ENCODE measurements around the gene GTF2H4.
A peak's percentile ranks its signal among the peaks of the same experiment; 100 is the strongest.
"Not testable (repeated sequence)": the region's sequence is repeated elsewhere in the genome, so short reads cannot be mapped to it uniquely, and the experiment has no call there.

GTF2H4 gene

DNA sequence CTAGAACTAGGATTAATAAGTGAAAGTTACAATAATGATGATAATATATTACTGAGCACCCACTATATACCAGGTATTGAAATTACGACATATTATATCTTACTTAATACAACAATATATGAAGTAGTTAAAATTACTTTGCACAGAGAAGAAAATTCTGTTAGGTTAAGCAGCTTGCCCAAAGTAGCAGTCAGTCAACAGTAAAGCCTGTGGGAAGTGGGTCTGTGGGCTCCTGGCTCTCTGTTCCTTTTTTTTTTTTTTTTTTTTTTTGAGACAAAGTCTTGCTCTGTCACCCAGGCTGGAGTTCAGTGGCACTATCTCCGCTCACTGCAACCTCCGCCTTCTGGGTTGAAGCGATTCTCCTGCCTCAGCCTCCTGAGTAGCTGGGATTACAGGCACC is 4.8 kb upstream of the GTF2H4 start:
- DNase-seq (ENCODE audit: low read depth, low spot score): no peak
- in situ Hi-C loops (cut with HindIII; ENCODE audit: low sequenced_read_pairs): no loop called here
- TF ChIP-seq, protein P1, sequence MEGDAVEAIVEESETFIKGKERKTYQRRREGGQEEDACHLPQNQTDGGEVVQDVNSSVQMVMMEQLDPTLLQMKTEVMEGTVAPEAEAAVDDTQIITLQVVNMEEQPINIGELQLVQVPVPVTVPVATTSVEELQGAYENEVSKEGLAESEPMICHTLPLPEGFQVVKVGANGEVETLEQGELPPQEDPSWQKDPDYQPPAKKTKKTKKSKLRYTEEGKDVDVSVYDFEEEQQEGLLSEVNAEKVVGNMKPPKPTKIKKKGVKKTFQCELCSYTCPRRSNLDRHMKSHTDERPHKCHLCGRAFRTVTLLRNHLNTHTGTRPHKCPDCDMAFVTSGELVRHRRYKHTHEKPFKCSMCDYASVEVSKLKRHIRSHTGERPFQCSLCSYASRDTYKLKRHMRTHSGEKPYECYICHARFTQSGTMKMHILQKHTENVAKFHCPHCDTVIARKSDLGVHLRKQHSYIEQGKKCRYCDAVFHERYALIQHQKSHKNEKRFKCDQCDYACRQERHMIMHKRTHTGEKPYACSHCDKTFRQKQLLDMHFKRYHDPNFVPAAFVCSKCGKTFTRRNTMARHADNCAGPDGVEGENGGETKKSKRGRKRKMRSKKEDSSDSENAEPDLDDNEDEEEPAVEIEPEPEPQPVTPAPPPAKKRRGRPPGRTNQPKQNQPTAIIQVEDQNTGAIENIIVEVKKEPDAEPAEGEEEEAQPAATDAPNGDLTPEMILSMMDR (IDR thresholded peaks at IDR 0.05; ENCODE audit: low read depth, low read length): no peak

DNA sequence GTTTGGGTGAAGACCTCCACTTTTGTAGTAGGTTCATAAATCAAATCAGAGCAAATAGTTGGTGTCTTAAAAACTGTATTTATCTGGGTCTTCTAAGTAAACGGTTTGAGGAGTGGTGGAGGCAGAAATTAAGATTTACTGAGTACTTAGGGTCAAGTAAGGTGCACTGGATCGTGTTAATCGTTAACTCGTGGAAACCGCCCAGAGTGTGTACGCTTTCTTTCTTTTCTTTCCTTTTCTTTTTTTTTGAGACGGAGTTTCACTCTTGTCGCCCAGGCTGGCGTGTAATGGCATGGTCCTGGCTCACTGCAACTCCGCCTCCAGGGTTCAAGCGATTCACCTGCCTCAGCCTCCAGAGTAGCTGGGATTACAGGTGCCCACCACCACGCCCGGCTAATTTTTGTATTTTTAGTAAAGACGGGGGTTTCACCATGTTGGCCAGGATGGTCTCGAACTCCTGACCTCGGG is 683 bp upstream of the GTF2H4 start:
- DNase-seq (ENCODE audit: low read depth, low spot score); in situ Hi-C loops (cut with HindIII; ENCODE audit: low sequenced_read_pairs): not testable (repeated sequence)
- peak overlapping the region; percentile 69 for H3K4me3 ChIP-seq (ENCODE audit: low read depth, low read length)

More for the DNA sequence above, 4.8 kb upstream of the GTF2H4 start:
- H3K4me3 ChIP-seq (ENCODE audit: low read depth, low read length): no peak overlapping the region

DNA sequence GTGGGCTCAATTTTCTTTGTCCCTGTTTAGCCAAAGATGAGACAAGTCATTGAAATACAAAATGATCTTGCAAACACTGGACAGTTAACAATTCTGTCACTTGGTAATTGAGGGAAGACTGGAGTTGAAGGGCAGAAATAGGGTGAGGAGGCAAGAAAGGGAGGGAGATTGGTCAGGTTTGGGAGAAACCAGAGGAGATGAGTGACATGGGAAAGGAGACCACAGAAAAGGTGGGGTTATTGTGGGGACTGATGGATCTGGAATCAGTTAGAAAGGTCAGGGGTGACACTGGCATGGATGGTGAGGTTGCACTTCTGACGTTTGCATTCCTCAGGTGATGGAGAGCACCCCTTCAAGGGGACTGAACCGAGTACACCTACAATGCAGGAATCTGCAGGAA is 693 bp downstream of the GTF2H4 start:
- DNase-seq (ENCODE audit: low read depth, low spot score): no peak
- TF ChIP-seq, protein P1 (IDR thresholded peaks at IDR 0.05; ENCODE audit: low read depth, low read length): no peak
- peak overlapping the region; percentile 69 for H3K4me3 ChIP-seq (ENCODE audit: low read depth, low read length)
- in situ Hi-C loops (cut with HindIII; ENCODE audit: low sequenced_read_pairs): no loop called here

DNA sequence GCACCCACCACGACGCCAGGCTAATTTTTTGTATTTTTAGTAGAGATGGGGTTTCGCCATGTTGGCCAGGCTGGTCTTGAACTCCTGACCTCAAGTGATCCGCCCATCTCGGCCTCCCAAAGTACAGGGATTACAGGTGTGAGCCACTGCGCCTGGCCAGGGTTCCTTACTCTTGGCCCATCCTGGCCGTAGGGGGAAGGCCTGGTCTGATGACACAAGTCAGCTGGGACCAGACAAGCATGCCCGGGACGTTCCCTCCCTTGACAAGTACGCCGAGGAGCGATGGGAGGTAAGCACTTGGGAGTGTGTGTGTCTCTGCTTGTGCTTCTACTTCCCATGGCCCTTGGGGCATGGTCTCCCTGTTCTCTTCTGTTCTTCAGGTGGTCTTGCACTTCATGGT is 2.5 kb downstream of the GTF2H4 start:
- in situ Hi-C loops (cut with HindIII; ENCODE audit: low sequenced_read_pairs); H3K4me3 ChIP-seq (ENCODE audit: low read depth, low read length); DNase-seq (ENCODE audit: low read depth, low spot score): not testable (repeated sequence)

DNA sequence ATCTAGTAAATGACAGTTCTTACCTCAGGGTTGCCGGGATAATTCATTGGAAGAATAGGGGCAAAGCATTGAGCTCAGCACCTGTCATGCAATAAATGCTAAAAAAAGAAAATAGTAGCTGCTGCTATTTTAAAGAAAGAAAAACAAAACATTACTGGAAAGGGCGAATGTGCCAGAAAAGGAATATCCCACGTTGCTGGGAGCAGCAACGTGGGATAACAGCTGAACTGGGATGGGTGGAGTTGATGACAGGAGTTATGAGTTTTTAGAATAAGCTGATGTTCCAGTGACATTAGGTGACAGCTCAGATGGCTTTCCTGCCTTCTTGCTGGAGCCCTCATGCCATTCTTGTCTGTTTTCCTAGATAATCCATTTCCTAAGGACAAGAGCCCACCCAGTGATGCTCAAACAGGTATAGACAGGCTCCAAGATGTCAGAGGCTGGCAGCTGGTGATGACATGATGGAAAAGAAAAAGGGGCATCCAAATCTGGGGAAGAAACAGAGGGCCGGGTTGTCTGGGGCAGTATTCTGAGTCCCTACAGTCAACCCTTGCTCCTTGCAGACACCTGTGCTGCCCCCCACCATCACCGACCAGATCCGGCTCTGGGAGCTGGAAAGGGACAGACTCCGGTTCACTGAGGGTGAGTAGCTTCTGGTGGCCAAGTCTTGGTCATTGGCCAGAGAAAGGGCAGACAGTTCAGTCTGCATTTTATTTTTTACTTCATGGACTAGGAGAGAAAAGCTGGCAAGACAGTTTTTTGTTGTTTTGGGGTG is 4.9 kb downstream of the GTF2H4 start:
- TF ChIP-seq, protein P1 (IDR thresholded peaks at IDR 0.05; ENCODE audit: low read depth, low read length): no peak
- in situ Hi-C loops (cut with HindIII; ENCODE audit: low sequenced_read_pairs): no loop called here
- no peak overlapping the region for H3K4me3 ChIP-seq (ENCODE audit: low read depth, low read length)
- DNase-seq (ENCODE audit: low read depth, low spot score): no peak

DNA sequence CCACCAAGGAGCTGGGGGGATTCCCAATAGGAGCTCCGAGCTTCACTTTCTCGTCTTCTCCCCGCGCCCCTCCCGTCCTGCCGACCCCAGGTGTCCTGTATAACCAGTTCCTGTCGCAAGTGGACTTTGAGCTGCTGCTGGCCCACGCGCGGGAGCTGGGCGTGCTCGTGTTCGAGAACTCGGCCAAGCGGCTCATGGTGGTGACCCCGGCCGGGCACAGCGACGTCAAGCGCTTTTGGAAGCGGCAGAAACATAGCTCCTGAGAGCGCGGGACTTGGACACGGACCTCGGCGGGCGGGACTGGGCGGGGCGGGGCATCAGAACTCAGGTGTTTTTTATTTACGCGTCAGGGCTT is 5.7 kb downstream of the GTF2H4 start:
- TF ChIP-seq, protein P1 (IDR thresholded peaks at IDR 0.05; ENCODE audit: low read depth, low read length): no peak
- in situ Hi-C loops (cut with HindIII; ENCODE audit: low sequenced_read_pairs): no loop called here
- DNase-seq (ENCODE audit: low read depth, low spot score): no peak
- peak overlapping the region; percentile 47 for H3K4me3 ChIP-seq (ENCODE audit: low read depth, low read length)

DNA sequence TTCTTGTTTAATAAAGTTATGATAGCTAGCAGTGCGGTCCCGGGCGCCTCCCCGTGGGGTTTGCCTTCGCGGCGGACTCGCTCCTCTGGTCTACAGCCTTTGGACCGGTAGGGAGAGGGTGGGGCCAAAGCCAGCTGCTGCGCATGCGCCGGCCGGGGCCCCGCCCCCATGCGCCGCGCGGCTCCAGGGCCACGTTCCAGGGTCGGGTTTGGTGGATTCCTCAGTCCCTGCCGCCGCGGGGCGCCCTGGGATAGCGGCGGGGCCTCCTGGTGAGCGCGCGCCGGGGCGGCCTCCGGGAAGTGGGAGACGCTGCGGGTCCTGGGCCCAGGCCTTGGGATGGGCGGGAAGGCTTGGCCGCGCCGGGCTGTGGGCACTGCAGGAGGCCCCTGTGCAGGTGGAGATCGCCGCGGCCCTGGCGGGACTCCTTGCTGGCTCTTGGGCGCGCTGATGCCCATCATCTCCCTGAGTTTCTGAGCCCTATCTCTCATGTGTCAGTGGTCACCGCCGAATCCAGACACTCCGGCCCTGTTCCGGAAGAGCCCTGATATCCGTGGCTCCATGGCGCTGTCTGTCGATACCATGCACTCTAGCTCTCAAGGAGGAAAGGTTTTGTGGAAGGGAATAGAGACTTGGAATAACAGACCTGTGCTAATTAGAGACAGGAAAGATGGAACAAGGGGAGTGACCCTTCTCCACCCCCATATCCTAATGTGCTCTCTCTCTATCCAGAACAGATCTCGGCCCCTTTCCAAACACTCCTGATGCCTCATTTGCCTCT is 6.3 kb downstream of the GTF2H4 start, which contains the start of gene VARS2:
Gene VARS2, plus strand, starts transcription at position 163 of the 778 bp plus-strand sequence. Its CDS starts 599 bp downstream, at position 762.
- peak; percentile 88 for DNase-seq (ENCODE audit: low read depth, low spot score)
- TF ChIP-seq, protein P1 (IDR thresholded peaks at IDR 0.05; ENCODE audit: low read depth, low read length): peak; percentile 43
- in situ Hi-C loops (cut with HindIII; ENCODE audit: low sequenced_read_pairs): no loop called here

More for the DNA sequence above, 6.3 kb downstream of the GTF2H4 start, which contains the start of gene VARS2:
- H3K4me3 ChIP-seq (ENCODE audit: low read depth, low read length): peak within 1 kb of the TSS; percentile 47
